ENCODE data around the gene ACVRL1.

Gene ACVRL1

DNA sequence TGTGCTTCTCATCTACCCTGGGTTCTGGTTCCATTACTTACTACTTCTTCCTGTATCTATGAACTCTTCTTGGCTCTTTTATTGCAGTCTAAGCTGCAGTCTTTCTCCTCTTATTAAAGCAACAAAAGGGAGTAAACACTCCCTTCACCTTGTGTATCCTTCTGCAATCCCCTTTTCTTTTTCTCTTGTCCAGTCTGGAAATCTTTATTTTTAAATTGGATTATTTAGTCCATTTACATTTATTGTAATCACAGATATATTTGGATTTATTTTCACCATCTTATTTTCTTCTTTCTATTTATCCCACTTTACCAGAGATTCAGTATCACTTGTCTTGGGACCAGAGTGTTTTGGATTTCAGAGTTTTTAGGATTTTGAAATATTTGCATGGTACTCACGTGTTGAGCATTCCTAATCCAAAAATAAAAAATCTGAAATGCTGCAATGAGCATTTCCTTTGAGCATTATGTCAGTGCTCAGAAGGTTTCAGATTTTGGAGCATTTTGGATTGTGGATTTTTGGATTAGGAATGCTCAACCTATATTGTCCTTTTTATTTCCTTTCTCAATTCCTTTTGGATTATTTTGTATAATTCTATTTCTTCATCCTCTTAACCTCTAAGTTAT lies 37.4 kb downstream of the ACVRL1 start:
- no peak for DNase-seq

DNA sequence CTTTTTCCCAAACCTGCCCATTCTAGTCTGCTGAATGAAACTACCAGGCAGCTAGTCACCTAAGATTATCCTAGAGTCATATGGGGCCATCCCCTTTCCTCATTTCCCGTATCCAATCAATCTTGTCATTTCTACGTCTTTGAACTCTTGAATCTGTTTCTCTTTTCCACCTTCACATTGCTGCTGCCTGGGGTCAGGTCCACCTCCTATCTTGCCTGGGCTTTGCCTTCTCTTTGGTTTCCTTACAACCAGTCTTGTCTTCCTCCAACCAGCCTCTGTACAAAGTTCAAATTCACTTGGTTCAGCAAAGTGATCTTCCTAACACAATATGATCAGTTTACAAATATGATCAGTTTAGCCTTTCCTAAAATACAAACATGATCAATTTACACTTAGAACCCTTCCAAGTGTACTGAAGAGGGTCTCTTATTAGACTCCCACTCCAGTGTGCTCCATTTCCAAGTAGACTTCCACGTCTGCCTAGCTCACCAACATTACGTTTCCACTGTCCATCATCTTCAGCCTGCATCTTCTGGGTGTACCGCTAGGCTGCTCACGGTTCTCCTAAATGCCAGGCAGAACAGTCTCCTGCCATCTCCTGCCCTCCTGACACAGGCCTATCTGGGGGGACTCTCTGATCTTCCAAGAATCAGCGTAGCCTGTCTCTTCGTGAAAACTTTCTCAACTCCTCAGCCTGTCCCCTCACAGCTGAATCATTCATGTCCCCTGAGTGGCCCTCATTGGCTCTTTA lies 40.1 kb downstream of the ACVRL1 start:
- DNase-seq: no peak

DNA sequence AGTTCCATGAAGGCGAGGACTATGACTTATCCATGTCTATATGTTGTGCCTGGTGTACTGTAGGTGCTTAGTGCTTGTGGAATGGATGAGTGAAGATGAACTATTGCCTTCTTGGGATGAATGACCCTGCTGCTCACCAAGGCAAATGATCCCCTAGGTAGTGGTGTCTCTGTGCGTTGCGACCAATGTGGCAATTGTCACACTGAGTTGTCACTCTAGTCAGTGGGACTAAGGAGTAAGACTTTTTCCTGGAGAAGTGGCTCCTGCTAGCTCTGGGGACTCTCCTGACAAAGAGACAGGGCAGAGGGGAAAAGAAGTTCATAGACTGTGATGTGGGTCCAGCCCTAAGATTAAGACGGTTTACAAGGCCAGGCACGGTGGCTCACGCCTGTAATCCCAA lies 40.8 kb downstream of the ACVRL1 start:
- no peak for DNase-seq

DNA sequence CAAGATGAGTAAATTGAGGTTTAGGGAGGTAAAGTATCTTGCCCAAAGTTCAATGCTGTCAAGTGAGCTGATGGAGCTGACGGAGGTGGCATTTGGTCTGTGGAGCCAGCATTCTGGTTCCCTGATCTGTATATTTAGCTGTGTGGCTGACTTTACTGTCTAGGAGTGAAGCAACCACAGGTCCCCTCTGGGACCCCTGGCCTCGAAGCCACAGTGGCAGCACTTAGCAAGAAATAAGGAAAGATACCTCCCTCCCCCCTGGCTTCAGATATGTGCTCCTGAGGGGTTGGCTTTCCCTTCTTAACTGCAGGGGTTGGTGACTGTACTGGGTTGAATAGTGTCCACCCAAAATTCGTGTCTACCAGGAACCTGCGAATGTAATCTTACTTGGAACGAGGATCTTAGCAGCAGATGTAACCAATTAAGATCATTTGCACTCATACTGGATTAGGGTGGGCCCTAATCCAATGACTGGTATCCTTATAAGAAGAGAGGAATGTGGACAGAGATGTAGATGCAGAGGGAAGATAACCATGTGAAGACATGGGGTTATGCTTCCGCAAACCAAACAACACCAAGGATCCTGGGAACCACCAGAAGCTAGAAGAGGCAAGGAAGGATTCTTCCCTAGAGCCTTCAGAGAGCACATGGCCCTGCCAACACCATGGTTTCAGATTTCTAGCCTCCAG lies 42.2 kb downstream of the ACVRL1 start:
- DNase-seq: no peak

DNA sequence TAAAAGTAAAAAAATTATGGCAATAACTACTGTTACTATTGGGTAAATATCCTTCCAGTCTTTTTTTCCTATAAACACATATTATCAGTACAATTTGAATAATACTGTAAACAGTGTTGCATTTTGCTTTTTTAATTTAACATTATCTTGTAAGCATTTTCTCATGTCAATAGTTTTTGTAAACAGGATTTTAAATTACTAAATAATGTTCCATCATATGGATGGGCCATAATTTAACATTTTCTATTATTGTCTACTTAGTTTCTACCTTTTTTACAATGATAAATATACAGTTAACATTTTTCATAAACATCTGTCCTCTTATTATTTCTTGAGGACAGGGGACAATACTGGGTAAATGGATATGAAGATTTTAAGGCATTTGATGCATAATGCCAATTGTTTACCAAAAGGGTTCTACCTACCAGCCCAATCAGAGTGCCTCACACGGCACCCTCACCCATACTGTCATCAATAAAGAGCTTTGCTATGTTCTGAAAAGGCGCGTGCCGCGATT lies 43.4 kb downstream of the ACVRL1 start:
- no peak for DNase-seq

DNA sequence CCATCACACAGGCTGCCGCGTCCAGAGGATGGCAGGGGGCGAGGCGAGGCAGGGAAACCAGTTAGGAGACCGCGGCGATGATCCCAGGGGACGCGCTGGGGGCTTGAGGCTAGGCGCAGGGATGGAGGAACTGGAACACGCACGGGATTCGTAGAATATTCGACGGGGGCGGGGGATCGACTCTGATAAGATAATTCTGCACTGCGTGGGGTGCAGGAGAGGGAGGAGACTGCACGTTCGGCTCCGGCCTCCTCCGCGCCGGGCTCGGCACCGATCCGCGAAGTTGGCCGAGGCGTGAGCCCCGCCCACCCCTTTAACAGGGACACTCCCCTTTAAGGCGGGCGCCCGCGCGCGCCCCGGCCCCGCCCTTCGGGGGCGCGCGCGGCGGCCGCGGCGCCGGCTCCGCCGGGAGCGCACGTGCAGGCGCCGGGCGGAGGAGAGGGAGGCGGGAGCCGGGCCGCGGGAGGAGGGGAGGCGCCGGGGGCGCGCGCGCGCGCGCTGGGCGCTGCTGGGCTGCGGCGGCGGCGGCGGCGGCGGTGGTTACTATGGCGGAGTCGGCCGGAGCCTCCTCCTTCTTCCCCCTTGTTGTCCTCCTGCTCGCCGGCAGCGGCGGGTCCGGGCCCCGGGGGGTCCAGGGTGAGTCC lies 44.0 kb downstream of the ACVRL1 start, which contains the start of gene ACVR1B:
Gene ACVR1B, plus strand, starts transcription at position 501 of the 644 bp plus-strand sequence. Its CDS starts 45 bp downstream, at position 546.
- DNase-seq: peak; percentile 61

DNA sequence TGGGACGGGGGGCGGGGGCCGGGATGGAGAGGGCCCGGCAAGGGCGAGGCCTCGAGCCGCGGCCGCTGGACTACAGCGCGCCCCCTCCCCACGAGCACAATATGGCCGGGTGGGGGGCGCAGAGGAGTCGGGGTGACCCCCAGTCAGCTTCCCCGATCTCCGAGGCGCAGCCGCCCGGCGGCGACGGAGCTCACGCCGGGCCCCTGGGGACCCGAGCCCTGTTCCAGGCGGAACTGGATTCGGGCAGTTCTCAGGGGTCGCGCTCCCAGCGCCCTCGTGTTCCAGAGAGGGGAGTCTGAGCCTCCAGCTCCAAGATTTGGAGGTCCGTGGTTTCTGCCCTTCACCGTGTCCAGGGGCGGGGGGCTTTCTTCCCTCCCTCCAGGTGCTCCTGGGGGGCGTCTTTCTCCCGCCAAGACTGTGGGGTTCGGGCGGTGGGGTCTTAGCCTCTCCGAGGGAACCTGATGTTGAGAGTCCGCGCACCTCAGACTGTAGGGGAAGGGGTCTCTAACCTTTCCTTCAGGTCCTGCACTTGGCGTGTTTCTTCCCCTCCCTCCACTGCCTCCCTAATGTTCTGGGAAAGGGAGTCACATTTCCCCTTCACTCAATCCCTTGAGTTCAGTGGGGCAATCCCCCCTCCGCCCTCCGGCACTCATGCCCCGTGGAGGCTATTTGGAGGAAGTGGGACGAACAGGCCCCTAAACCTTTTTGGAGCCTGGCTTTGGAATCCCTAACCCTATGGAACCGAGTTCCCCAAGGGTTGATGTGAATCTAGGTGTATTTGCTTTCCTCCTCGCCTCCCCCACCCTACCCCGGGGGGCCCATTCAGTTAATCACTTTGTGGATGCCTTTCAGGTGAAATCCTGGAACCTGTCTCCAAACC lies 44.8 kb downstream of the ACVRL1 start:
- DNase-seq: no peak

DNA sequence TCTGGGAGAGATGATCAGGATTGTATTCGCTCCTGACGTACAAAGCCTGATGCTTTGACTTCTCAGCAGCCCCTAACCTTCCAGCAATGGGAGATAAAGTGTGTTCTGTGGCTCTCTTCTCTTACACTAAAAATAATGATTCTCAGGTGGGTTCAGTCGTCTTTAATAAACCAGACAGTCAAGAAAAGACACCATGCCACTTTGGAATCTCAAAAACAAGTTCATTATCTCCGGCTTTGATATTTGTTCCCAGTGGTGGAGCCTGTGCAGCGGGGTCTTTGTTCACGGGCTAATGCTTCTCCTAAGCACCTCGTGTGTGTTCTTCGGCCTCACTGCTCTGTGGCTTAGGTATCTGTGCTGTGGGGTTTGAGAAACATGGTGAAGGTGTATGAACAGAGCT lies 45.8 kb downstream of the ACVRL1 start:
- no peak for DNase-seq

DNA sequence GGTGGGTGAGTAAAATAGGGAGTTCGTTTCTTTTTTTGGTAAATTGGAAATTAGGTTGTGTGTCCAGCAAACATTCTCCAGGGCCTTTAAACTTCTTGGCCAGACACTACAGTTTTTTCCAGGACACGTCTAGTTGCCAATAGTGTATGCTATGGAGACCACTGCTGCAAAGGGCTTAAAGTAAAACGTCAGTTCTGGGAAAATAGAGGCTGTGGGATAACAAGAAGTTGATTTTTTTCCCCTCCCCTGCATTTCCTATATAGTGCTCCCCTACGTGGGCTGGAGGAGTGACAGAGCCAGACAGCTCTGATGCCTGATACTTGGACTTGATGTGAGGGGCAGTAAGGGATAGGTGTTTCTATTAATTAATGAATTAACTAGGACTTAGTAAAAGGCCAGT lies 46.6 kb downstream of the ACVRL1 start:
- DNase-seq: no peak

DNA sequence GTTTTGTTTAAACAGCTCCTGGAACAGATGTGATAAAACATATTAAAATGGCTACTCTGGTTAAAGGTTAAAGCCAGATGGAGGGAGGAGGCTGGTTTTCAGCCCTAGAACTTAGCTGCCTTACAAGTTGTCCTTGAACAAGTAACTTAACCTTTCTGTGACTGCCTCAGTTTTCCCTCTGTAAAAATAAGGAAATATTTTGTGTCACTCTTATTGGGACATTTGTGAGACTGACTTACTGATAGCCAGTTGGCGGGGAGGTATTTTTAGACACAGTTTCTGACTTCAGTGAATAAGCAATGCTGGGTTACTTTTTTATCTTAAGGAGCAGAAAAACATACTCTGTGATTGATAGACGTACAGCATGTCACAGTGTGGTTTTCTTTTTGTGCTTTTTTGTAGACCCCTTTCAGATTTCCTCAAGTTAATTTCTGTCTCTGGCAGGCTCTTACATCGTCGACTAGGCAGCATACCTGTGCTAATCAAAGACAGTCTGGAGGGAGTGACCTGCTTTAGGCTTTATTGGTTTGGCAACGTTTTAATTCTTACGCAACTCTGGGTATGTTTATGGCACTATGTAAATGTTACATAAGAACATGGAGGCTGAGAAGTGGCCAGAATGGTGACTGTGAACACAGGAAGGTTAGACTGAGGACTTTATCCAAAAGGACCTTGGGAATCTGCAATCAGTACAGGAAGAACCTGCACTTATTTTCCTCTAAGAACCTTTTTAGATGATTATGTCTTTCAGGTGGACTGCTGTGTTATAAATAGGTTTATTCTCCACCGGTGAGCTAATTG lies 47.5 kb downstream of the ACVRL1 start:
- no peak for DNase-seq

DNA sequence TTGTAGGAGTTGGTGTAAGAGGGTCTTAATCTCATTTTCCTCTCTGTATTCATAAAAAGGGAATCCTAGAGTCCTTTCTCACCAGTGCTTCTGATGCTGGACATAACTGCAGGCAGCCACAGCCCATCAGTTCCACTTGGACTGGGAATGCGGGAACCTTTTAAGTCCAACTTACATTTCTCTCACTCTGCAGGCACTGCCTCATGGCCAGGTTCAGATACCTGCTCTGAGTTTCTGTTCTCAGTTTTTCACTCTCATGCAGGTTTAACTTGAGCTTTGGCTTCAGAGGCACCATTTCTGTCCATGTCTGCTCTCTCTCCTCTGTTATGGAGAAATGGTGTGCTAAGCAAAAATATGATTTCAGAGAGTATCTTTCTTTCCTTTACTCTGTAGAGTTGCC lies 48.4 kb downstream of the ACVRL1 start:
- DNase-seq: no peak

DNA sequence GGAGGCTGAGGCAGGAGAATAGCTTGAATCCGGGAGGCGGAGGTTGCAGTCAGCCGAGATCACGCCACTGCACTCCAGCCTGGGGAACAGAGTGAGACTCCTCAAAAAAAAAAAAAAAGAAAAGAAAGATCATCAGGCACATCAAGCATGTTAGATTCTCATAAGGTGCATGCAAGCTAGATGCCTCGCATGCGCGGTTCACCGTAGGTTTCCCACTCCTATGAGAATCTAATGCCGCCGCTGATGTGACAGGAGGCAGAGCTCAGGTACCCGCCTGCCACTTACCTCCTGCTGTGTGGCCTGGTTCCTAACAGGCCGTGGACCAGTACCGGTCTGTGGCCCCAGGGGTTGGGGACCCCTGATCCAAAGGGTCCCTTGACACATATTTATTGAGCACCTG lies 51.2 kb downstream of the ACVRL1 start:
- DNase-seq: no peak

DNA sequence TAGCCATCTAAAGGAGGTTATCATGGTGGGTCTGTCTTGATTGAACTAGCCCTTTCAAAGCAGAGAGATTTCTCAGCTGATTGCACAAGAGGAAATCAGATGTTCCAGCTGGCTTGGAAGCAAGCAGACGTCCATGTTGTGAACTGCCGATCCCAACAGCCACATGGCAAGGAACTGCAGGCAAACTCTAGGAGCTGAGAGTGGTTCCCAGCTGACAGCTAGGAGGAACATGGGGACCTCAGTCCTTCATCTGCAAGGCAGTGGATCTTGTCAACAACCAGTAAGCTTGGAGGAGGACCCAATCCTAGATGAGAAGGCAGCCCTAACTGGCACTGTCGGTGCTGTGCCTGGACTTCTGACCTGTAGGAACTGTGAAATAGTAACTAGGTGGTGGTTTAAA lies 51.9 kb downstream of the ACVRL1 start:
- DNase-seq: no peak

DNA sequence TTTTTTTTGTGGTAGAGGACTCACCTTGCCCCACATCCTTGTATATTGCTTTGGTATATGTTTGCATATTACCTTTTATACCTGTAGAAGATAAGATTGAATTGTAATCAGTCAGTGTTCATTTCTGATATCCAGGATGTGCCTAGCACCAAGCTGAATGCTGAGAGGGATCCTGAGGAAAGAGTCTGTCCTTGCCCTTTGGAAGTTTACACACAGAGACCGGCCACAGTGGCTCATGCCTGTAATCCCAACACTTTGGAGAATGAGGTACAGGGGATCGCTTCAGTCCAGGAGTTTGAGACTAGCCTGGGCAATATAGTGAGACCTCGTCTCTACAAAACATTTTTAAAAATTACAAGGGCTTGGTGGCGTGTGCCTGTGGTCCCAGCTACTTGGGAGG lies 52.6 kb downstream of the ACVRL1 start:
- DNase-seq: no peak

DNA sequence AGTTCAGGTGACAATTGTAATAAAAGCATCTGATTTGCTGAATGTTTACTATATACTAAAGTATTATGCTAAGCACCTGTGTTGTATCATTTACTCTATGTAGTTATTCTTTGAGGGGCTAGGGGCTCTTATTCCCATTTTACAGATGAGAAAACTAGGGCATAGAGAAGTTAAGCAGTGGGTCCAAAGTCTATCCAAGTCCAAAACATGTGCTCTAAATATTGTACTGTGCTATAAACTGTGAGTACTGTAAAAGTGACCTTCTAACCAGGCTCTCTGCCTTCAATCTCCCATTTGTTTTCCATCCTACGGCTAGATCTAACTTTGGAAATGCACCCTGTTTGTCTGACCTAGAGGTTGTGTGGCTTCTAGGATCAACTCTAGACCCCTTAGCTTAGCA lies 53.2 kb downstream of the ACVRL1 start:
- no peak for DNase-seq

DNA sequence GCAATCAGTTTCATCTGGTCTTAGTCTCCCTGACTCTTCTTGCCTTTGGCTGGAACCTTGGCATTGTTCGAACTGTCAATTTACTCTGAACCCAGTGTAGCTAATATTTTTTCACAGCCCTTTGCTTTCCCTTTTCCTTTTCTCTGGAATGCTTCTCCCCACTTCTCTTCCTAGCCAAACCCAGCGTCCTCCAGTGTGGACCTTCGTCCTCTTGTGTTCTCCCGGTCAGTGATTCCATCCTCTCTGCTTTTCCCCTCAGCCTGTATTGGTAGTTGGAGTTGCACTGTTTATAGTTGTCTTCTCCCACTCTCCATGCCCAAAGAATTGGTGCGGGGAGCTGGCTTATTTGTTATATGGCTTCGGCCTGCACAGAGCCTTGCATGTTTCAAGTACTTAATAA lies 53.6 kb downstream of the ACVRL1 start:
- no peak for DNase-seq

DNA sequence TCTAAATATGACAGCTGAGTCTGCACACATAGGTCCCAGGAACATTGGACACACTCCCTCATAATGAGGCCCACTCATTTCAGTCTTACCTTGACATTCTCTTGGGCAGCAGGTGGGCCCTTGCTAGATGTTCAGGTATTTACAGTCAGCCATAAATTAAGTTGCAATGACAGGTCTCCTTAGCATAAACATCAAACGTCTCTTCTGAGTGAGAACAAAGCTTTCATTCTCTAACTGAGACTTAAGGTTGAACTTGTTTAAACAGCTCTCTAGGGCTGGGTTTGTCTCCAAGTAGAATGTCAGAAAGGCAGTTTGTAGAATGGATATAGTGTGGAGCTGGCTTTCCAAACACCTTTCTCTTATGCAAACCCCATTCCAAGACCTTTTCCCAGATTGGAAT lies 54.5 kb downstream of the ACVRL1 start:
- DNase-seq: no peak

DNA sequence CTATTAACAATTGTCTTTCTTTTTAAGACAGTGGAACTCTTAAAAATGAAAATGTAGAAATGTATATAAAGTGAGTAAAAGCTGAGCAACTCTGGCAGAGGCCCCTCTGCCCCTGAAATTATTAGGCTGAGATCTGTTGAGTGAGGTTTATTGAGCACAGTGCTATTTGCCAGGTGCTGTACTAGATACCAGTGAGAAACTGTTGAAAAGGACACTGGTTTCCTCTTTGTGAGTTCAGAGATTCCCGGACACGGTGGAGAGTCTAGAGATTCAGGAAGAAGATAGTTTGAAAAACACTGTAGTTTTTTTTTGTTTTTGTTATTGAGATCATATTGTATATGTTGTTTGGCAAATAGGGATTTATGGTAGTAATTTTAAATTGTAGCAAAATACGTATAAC lies 55.4 kb downstream of the ACVRL1 start:
- DNase-seq: no peak

DNA sequence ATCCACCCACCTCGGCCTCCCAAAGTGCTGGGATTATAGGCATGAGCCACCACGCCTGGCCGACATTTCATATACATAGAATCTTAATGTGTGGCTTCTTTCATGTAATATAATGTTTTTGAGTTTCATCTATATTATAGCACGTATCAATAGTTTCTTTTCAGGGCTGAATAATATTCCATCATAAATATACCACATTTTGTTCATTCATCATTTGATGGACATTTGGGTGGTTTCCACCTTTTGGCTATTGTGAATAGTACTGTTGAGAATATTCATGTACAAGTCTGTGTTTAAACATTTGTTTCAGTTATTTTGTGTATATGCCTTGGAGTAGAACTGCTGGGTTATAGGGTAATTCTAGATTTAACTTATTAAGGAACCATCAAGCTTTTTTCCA lies 56.2 kb downstream of the ACVRL1 start:
- no peak for DNase-seq

DNA sequence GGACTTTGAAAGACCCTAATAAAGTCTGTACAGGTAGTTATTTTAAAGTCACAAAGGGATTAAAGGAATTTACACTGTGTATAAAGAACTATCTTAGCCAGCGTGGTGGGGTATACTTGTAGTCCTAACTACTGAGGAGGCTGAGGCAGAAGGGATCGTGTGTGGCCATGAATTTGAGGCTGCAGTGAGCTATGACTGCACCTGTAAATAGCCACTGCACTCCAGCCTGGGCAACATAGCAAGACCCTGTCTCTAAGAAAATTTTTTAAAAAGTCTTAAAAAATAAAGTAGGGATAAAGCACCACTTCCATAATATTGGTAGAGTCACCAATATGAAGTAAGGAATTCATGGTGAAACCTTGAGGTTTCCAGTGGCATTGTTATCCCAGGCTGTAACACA lies 62.3 kb downstream of the ACVRL1 start:
- DNase-seq: no peak

DNA sequence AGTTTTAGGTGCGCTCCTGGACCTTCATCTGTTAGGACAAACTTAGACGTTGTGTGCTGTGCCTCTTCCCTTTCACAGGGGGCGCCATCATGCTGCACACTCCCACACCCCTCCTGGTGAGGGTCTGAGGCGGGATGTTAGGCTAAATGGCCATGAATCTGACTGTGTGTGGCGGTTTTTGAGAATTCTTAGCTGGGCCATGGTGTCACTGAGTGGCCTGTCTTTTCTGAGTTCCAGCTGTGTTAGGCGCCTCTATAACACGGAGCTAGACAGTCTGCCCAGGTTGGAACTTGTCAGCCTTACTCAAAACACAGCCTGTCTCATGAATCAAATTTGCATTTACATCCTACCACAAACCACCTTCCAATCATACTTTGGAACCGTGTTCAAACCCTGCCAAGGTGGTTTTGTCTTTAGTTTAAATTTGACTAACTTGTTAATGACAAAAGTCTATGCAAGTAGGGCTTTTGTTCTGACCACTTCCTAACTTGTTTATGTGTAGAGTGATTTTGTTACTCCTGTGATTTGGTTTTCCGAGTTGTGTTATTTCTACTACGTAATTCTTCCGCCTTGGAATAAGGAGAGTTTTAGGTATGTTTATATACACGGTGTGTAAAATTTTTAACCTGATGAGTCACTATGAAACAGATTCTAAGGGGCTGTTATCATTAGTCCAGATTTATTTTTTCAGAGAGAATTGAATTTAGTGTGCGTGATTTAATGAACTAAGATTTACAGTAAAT lies 63.8 kb downstream of the ACVRL1 start:
- no peak for DNase-seq
